ENCODE data around the gene MB.

MB gene

DNA sequence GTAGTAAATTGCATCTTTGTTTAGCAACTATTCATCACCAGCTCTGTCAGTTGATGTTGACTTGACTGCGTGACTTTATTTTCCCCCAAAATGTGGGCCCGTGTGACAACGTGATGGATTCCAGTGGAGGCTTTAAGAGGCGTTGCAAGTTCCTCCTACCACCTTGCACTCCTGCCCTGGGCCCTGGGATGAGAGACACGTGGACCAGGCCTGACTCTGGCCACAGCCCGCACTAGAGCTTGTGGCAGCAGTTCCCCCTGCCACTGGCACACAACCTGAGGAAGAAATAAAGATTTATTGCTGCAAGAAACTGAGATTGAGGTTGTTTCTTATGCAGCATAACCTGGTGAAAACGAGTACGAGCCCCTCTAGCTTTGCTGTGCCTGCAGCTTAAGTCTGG is 44.6 kb downstream of the MB start:
- DNase-seq (ENCODE audit: low read depth) = no peak

DNA sequence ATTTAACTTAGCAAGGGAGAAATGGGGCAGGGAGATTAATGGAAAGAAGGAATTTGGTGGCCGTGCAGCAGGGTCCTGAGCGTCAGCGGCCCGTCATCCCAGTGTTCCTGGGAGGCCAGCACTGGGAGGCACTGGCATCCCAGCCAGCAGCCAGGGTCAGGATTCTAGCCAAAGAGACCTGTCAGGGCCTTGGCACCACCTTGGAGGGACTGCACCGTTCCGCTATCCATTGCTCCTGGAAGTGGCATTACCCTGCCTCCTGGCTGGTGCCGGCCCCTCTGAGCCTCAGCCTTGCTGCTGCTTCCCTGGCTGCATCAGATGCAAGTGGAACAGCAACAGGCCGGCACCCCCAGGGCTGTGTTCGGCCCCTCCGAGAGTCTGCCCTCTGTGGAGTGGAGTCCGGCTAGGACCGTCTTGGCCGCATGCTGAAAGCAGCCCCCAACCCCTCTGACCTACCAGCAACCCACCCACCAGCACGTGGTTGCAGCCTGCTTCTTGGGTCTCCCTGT is 46.4 kb downstream of the MB start:
- DNase-seq (ENCODE audit: low read depth) = no peak

GRCh38 chr22:35569916-35570315 is 47.2 kb downstream of the MB start:
- no peak for DNase-seq (ENCODE audit: low read depth)

- no peak for DNase-seq (ENCODE audit: low read depth)
Measured at GRCh38 chr22:35568751-35569739, 48.1 kb downstream of the MB start.

DNA sequence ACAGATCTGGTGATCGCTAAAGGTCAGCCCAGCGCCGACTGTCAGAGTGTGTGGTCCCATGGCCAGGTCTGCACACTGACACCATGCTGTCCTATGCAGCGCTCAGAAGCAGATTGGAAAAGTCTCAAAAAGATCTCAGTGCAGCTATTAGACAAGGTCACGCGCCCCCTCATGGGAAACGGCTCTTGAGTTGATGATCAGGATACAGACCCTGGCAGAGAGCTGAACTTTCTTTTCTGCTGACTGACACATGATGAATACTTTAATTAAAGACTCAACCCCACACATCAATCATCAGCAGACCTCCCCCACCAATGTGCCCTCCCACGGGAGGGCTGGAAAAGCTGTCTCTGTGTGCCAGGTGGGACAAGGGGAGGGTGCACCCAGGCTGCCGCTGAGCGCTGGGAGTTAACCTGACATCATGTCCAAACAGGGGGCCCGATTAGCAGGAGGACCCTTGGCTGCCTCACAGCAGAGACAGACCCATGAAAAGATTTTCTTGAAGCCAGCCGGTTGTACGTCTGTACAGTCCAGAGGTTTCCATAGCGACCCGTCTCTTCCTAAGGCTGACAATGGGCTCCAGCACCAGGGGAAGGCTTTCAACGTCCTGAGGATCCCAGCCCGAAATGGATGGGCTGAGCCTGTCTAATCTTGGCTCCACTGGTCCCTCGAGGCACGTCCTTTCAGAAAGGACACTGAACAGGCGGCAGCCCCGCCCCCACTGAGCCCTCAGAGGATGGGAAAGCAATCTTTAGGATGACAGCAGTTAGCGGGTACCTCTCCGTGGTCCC is 49.6 kb downstream of the MB start:
- DNase-seq (ENCODE audit: low read depth) = no peak

DNA sequence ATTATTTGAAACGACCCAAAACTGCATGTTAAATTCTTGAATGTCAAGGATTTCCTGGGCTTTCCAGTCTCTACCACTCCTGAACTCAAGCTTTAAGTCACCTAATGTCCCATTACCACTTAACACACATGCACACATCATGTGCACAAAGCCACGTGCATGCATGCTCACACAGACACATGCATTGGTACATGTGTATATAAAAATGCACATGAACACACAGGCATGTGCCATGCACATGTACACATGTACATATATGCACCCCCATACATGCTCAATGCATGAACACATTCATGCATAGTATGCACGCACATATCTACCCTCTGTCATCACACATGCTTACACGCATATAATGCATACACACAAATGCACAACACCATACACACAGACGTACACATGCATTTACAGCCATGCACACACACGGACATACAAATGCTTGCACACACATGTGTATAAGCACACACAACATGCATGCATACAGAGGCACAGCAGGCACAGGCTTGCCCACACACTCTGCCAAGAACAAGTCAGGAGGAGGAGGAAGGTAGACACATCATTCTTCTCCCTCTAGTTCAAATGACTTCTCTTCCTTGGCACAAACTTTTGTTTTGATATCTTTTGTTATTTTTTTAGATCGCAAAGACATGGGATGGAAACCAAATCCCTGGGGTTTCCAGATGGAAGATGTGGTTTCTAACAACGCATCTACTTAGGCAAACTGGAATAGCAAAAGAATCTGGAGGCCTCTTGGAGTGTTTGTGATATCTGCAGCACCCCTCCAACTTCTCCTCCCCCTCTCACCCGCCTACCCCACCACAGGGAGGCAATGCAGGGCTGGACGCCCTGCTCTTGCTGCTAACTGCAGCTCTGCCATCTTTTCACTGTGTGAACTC is 51.9 kb downstream of the MB start:
- no peak for DNase-seq (ENCODE audit: low read depth)

GRCh38 chr22:35563211-35563610 is 53.9 kb downstream of the MB start:
- DNase-seq (ENCODE audit: low read depth) = no peak

DNA sequence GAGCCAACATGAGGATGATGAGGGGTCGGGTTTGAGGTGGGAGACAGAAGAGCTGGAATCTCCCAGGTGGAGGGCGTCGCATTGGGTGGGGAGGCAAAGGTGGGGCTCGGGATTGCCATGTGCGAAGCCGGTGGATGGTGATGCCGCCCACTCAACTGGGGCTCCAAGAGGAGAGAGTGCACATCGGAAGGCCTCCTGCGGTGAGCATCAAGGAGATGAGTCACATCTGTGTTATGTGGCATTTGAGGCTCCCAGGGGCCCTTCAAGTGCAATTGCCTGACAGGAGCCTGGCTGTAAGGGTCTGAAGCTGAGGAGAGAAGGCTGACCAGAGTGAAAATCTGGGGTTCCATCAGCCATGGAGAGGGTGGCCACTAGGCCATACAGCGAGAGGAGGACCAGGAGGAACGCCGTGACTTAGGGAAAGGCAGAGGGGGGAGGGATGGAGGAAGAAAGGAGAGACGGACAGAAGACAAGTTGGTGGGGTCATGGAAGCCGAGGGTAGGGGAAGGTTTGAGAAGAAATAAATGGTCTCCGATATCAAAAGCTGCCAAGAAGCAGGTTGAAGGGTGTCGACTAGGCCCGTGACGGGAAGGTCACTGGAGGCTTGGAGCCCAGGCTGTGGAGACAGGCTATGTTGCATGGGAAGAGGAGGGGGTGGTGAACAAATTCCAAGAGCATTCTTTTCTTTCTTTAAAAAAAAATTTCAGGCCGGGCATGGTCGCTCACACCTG is 55.2 kb downstream of the MB start:
- DNase-seq (ENCODE audit: low read depth) = no peak

- no peak for DNase-seq (ENCODE audit: low read depth)
Measured at GRCh38 chr22:35560824-35561223, 56.3 kb downstream of the MB start.

- no peak for DNase-seq (ENCODE audit: low read depth)
Measured at GRCh38 chr22:35560366-35560765, 56.8 kb downstream of the MB start.

- DNase-seq (ENCODE audit: low read depth) = no peak
Measured at GRCh38 chr22:35559354-35560005, 57.6 kb downstream of the MB start.

DNA sequence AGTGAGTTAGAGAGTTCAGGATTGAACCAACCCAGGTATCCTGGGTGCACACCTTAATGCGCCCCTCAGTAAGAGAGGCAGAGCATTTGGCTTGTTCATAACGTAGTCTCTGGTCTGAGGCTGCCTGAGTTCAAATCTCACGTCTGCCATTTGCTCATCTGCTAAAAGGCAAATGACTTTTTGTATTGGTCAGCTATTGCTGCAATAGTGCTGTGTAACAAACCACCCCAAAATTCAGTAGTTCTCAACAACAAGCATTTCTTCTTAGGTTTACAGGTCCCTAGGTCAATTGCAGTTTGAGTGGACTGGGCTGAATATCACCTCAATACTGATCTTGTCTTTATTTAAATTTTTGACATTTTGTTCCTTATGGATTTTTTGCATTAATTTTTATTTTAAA is 58.4 kb downstream of the MB start:
- DNase-seq (ENCODE audit: low read depth) = no peak

DNA sequence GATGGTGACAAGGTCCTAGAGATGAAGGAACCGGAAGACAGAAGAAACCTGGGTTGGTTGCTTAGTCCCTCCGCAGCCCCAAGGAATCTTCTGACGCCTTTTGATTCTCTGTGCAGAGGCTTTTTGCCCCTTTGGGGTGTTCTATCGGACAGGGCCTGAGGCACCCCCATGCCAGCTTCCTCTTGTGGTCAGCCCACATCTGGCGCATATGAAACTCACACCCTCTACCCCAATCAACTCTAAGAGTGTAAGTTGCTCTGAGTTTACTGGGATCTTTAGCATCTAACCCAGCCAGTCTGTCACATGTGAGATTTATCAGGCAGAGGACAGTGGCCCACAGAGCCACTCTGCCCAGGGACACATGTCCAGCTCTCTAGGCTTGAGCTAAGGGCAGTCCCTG is 59.1 kb downstream of the MB start:
- no peak for DNase-seq (ENCODE audit: low read depth)

Measured in stimulated activated CD4-positive, alpha-beta T cell treated with anti-CD3 and anti-CD28 coated beads, Interleukin-2, amount 100 ng/mL, for 4 hours (primary cell).